ENCODE data around the gene GPR62.

The GPR62 gene

DNA sequence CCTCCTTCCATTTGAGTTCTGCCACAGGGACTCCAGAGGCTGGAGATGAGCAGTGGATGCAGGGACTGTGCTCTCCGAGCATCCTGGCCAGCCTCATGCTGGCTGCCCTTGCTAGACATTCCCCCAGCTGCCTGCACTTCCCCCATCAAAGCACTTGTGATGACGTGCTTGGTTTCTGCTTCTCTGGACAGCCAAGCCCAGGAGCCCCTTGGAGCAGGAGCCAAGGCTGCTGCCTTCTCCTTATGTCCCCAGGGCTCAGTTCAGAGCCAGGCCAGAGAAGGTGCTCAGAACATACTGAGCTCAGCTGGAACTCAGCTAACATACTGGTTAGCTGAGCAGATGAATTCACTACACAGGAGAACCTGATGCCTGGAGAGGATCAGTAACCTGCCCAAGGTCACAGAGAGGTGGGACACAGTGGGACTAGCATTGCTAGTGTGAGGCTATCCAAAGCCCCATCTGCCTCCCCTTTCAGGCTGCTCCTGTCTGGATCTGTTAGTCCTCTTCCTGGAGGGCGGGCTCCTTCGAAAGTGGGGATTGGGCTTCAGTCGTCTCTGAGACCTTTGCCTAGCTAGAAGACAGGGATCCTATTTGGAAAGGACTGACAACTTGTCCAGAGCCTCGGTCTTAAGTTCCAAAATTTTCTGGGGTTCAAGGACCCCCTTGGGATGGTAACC lies 7.8 kb downstream of the GPR62 start:
- Histone ChIP-seq H4K20me1 (ENCODE audit: insufficient read depth, low read length, poor library complexity, severe bottlenecking) (no peaks in the 10 kb centered on the region), H3K9me2 (replicated peaks; ENCODE audit: low read depth, low read length) (no peaks in the 10 kb centered on the region), H3K4me3 (ENCODE audit: low read length, poor library complexity, severe bottlenecking) (no peak overlapping the region), H2AFZ (ENCODE audit: low read length) (no peak overlapping the region), H3K79me2 (ENCODE audit: insufficient read depth, low read length) (peaks cover 5% of the 10 kb centered on the region; the same call in 1 of the 2 replicates), H3K4me2 (ENCODE audit: low read depth, low read length, poor library complexity, severe bottlenecking) (no peak overlapping the region), H3F3A (ENCODE audit: low read depth) (no peaks in the 10 kb centered on the region), H3K9me3 (ENCODE audit: insufficient read depth, low read depth, low read length) (no peaks in the 10 kb centered on the region), H3K36me3 (ENCODE audit: insufficient read depth, low read length) (no peaks in the 10 kb centered on the region), H3K27me3 (ENCODE audit: insufficient read depth, low read length, poor library complexity, severe bottlenecking) (no peaks in the 10 kb centered on the region), H3K9ac (ENCODE audit: low read depth, low read length, poor library complexity, severe bottlenecking) (no peak overlapping the region), H3K4me1 (ENCODE audit: insufficient read depth, low read length, poor library complexity, severe bottlenecking) (peaks cover 13% of the 10 kb centered on the region)
- TF ChIP-seq EZH2phosphoT487 (IDR thresholded peaks at IDR 0.05; ENCODE audit: borderline replicate concordance) (no peak), CTCF (conservative IDR thresholded peaks at IDR 0.05; ENCODE audit: low read length) (no peak)

DNA sequence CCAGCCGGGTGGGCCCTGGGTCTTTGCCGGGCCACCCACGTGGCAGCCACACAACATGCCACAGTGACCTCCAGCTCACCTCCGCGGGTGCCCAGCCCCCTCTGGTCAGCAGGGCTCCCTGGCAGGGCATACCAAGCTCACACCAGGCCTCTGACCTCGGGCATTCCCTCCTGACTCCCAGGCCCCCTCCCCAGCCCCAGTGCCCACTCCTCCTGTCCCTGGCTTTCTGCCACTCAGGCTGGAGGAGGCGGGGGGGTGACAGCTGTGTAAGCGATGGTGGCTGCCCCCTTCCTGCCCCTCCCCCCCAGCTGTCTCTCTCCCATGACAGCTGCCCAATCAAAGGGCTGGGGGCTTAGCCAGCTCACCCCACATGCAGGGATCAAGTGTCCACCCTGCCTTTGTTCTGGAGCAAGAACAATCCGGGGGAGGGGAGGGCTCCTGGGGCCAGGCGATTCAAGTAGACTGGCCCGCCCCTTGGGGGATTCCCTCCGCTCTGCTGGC lies 8.8 kb downstream of the GPR62 start:
- Histone ChIP-seq H4K20me1 (ENCODE audit: insufficient read depth, low read length, poor library complexity, severe bottlenecking) (no peaks in the 10 kb centered on the region), H3K9ac (ENCODE audit: low read depth, low read length, poor library complexity, severe bottlenecking) (no peak overlapping the region), H3K4me2 (ENCODE audit: low read depth, low read length, poor library complexity, severe bottlenecking) (no peak overlapping the region), H3K4me1 (ENCODE audit: insufficient read depth, low read length, poor library complexity, severe bottlenecking) (peaks cover 21% of the 10 kb centered on the region), H3K4me3 (ENCODE audit: low read length, poor library complexity, severe bottlenecking) (no peak overlapping the region), H3K9me3 (ENCODE audit: insufficient read depth, low read depth, low read length) (no peaks in the 10 kb centered on the region), H3K27me3 (ENCODE audit: insufficient read depth, low read length, poor library complexity, severe bottlenecking) (no peaks in the 10 kb centered on the region), H3K79me2 (ENCODE audit: insufficient read depth, low read length) (peaks cover 5% of the 10 kb centered on the region; the same call in 1 of the 2 replicates), H2AFZ (ENCODE audit: low read length) (no peak overlapping the region), H3K36me3 (ENCODE audit: insufficient read depth, low read length) (no peaks in the 10 kb centered on the region), H3K9me2 (replicated peaks; ENCODE audit: low read depth, low read length) (no peaks in the 10 kb centered on the region), H3F3A (ENCODE audit: low read depth) (no peaks in the 10 kb centered on the region)
- TF ChIP-seq CTCF (conservative IDR thresholded peaks at IDR 0.05; ENCODE audit: low read length) (no peak), EZH2phosphoT487 (IDR thresholded peaks at IDR 0.05; ENCODE audit: borderline replicate concordance) (no peak)

- Histone ChIP-seq H3K9me2 (replicated peaks; ENCODE audit: low read depth, low read length) (no peaks in the 10 kb centered on the region), H2AFZ (ENCODE audit: low read length) (no peak overlapping the region), H3K4me1 (ENCODE audit: insufficient read depth, low read length, poor library complexity, severe bottlenecking) (peaks cover 26% of the 10 kb centered on the region), H3K4me2 (ENCODE audit: low read depth, low read length, poor library complexity, severe bottlenecking) (no peak overlapping the region), H3K9me3 (ENCODE audit: insufficient read depth, low read depth, low read length) (no peaks in the 10 kb centered on the region), H3K79me2 (ENCODE audit: insufficient read depth, low read length) (peaks cover 5% of the 10 kb centered on the region; the same call in 1 of the 2 replicates), H3F3A (ENCODE audit: low read depth) (0 out of 2 replicates have a peak, but pooled peaks cover 2% of the 10 kb centered on the region), H3K27me3 (ENCODE audit: insufficient read depth, low read length, poor library complexity, severe bottlenecking) (no peaks in the 10 kb centered on the region), H3K36me3 (ENCODE audit: insufficient read depth, low read length) (no peaks in the 10 kb centered on the region), H3K4me3 (ENCODE audit: low read length, poor library complexity, severe bottlenecking) (no peak overlapping the region), H4K20me1 (ENCODE audit: insufficient read depth, low read length, poor library complexity, severe bottlenecking) (no peaks in the 10 kb centered on the region), H3K9ac (ENCODE audit: low read depth, low read length, poor library complexity, severe bottlenecking) (no peak overlapping the region)
- no peak for TF ChIP-seq EZH2phosphoT487 (IDR thresholded peaks at IDR 0.05; ENCODE audit: borderline replicate concordance)
- TF ChIP-seq CTCF (conservative IDR thresholded peaks at IDR 0.05; ENCODE audit: low read length): no peak
Observed at GRCh38 chr3:51964521-51964920, 9.3 kb downstream of the GPR62 start.

All from Loucy (cell line).